ENCODE results near the gene DCST1. TPM values are rescaled to one million over a fixed set of nuclear protein-coding genes. Genes with fewer than 3 reads are reported as not detected.
A peak's percentile ranks its signal among the peaks of the same experiment; 100 is the strongest.

DCST1 gene
- total and polyA plus RNA-seq, 2 of the 13 experiments (the other 11 are each of a cell fraction or from before 2014, with no cell fraction given): 0.04 TPM; not detected in 1

GRCh38 chr1:155050560-155051341 is 17.1 kb downstream of the DCST1 start, which contains the start of gene ADAM15 (continued):
- 0 out of 2 replicates have a peak, but pooled peaks have one; percentile 37 for TF ChIP-seq HOXD1 (CRISPR knock-in tag; IDR thresholded peaks at IDR 0.05)
- TF ChIP-seq POLR2AphosphoS5 (IDR thresholded peaks at IDR 0.05; ENCODE audit: low read depth, low read length): peak; percentile 62; the same call in 1 of the 2 replicates
- 0 out of 2 replicates have a peak, but pooled peaks have one; percentile 54 for TF ChIP-seq ZBTB34 (CRISPR knock-in tag; IDR thresholded peaks at IDR 0.05)
- TF ChIP-seq ZNF552 (CRISPR knock-in tag; IDR thresholded peaks at IDR 0.05; ENCODE audit: borderline replicate concordance): 0 out of 2 replicates have a peak, but pooled peaks have one; percentile 29
- peak; percentile 93; the same call in 1 of the 2 replicates for TF ChIP-seq KDM3A (CRISPR knock-in tag; IDR thresholded peaks at IDR 0.05; ENCODE audit: low read depth)
- no peak; a peak in 1 of 4 replicates for TF ChIP-seq REST (IDR thresholded peaks at IDR 0.05; ENCODE audit: borderline replicate concordance in 1 of 2, low read depth in 1 of 2, low read length in 2 of 2)
- peak; percentile 83; the same call in 1 of the 2 replicates for TF ChIP-seq ZNF343 (CRISPR knock-in tag; IDR thresholded peaks at IDR 0.05)
- peak; percentile 53 for TF ChIP-seq SP2 (CRISPR knock-in tag; IDR thresholded peaks at IDR 0.05)
- no peak; the same call in 1 of the 2 replicates for TF ChIP-seq ZFP36L2 (CRISPR knock-in tag; IDR thresholded peaks at IDR 0.05)
- TF ChIP-seq TAF15 (IDR thresholded peaks at IDR 0.05; ENCODE audit: low read depth, low read length, poor library complexity, severe bottlenecking): no peak
- no peak; the same call in 1 of the 2 replicates for TF ChIP-seq ZNF136 (CRISPR knock-in tag; IDR thresholded peaks at IDR 0.05; ENCODE audit: low read depth)
- no peak for TF ChIP-seq SAFB2 (CRISPR knock-in tag; IDR thresholded peaks at IDR 0.05; ENCODE audit: borderline replicate concordance, low read depth)
- peak; percentile 26; the same call in 1 of the 2 replicates for TF ChIP-seq MED13 (CRISPR knock-in tag; IDR thresholded peaks at IDR 0.05)
- TF ChIP-seq ZNF124 (CRISPR knock-in tag; IDR thresholded peaks at IDR 0.05): 0 out of 2 replicates have a peak, but pooled peaks have one; percentile 49
- TF ChIP-seq, protein P1, sequence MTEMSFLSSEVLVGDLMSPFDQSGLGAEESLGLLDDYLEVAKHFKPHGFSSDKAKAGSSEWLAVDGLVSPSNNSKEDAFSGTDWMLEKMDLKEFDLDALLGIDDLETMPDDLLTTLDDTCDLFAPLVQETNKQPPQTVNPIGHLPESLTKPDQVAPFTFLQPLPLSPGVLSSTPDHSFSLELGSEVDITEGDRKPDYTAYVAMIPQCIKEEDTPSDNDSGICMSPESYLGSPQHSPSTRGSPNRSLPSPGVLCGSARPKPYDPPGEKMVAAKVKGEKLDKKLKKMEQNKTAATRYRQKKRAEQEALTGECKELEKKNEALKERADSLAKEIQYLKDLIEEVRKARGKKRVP (CRISPR knock-in tag; IDR thresholded peaks at IDR 0.05): peak in 1 of 2 experiments; percentile 12; a peak in 1 of 4 replicates
- TF ChIP-seq ZNF292 (CRISPR knock-in tag; IDR thresholded peaks at IDR 0.05; ENCODE audit: borderline replicate concordance, low read depth): 0 out of 2 replicates have a peak, but pooled peaks have one; percentile 6
- TF ChIP-seq SOX5 (CRISPR knock-in tag; IDR thresholded peaks at IDR 0.05; ENCODE audit: borderline replicate concordance): peak; percentile 4; the same call in 1 of the 2 replicates
- TF ChIP-seq, protein P2, sequence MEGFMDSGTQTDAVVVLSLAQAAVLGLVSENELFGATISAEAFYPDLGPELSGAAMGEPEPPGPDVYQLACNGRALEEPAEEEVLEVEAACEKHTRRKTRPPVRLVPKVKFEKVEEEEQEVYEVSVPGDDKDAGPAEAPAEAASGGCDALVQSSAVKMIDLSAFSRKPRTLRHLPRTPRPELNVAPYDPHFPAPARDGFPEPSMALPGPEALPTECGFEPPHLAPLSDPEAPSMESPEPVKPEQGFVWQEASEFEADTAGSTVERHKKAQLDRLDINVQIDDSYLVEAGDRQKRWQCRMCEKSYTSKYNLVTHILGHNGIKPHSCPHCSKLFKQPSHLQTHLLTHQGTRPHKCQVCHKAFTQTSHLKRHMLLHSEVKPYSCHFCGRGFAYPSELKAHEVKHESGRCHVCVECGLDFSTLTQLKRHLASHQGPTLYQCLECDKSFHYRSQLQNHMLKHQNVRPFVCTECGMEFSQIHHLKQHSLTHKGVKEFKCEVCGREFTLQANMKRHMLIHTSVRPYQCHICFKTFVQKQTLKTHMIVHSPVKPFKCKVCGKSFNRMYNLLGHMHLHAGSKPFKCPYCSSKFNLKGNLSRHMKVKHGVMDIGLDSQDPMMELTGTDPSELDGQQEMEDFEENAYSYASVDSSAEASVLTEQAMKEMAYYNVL (CRISPR knock-in tag; IDR thresholded peaks at IDR 0.05; ENCODE audit: borderline replicate concordance): peak; percentile 57; the same call in 1 of the 2 replicates
- peak; percentile 79; the same call in 1 of the 2 replicates for TF ChIP-seq ZNF589 (CRISPR knock-in tag; conservative IDR thresholded peaks at IDR 0.05)
- peak; percentile 78 for TF ChIP-seq AGO1 (IDR thresholded peaks at IDR 0.05; ENCODE audit: low read depth, low read length, poor library complexity, severe bottlenecking)
